ENCODE measurements around the gene IVNS1ABP. TPM values are rescaled to one million over a fixed set of nuclear protein-coding genes. Genes with fewer than 3 reads are reported as not detected.
A peak's percentile ranks its signal among the peaks of the same experiment; 100 is the strongest.

Gene IVNS1ABP
- total RNA-seq, 4 donors from 2014 or later: 50.5 to 174 (median 133) TPM

DNA sequence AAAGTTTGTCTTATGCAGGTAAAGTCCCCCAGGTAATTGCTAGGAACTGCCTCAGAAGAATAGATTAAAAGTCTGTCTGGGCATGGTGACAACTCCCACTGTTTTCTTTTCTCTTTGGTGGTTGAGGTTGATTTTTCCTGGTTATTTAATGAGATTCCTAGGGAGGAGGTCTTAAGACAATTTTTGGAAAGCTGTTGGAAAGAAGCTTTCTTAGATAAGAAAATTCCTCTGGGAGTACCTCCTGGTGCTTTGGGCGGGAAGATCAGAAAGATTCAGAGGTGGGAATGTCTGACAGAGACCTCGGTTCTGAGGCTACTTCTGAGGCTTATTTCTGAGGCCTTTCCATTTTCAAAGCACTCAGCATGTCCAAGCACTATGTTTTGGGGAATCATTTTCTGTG is 25.0 kb upstream of the IVNS1ABP start:
- in situ Hi-C loops (cut with MboI; ENCODE audit: low pct_ligation_motif_present in 1 of 4, low pct_unique_long_range_greater_than_20kb in 1 of 4, low sequenced_read_pairs in 3 of 4): no loop called here
- Histone ChIP-seq H3K36me3 (no peaks in the 10 kb centered on the region), H3K4me1 (peaks cover 0 to 11% (median 0%) of the 10 kb centered on the region in 4 donors), H3K4me3 (no peak overlapping the region), H3K27ac (no peak overlapping the region), H3K9me3 (no peaks in the 10 kb centered on the region), H3K27me3 (no peaks in the 10 kb centered on the region)
- intact Hi-C loops (cut with DNase I; ENCODE audit: low total_unique reads): no loop called here
- TF ChIP-seq POLR2A (IDR thresholded peaks at IDR 0.05): no peak
- WGBS, 2 donors (ENCODE audit: low coverage in 1 of 2): 80 to 95% methylated on average over 1 to 2 of the region's 2 CpGs
- no peak for DNase-seq

GRCh38 chr1:185341196-185341781 is 24.2 kb upstream of the IVNS1ABP start:
- H3K4me1 ChIP-seq: peaks cover 0 to 11% (median 0%) of the 10 kb centered on the region in 4 donors
- H3K36me3 ChIP-seq: no peaks in the 10 kb centered on the region
- H3K4me3 ChIP-seq: no peak overlapping the region
- no peak for TF ChIP-seq POLR2A (IDR thresholded peaks at IDR 0.05)
- TF ChIP-seq, protein P1, sequence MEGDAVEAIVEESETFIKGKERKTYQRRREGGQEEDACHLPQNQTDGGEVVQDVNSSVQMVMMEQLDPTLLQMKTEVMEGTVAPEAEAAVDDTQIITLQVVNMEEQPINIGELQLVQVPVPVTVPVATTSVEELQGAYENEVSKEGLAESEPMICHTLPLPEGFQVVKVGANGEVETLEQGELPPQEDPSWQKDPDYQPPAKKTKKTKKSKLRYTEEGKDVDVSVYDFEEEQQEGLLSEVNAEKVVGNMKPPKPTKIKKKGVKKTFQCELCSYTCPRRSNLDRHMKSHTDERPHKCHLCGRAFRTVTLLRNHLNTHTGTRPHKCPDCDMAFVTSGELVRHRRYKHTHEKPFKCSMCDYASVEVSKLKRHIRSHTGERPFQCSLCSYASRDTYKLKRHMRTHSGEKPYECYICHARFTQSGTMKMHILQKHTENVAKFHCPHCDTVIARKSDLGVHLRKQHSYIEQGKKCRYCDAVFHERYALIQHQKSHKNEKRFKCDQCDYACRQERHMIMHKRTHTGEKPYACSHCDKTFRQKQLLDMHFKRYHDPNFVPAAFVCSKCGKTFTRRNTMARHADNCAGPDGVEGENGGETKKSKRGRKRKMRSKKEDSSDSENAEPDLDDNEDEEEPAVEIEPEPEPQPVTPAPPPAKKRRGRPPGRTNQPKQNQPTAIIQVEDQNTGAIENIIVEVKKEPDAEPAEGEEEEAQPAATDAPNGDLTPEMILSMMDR (IDR thresholded peaks at IDR 0.05): no peak
- no peak for TF ChIP-seq EP300 (IDR thresholded peaks at IDR 0.05; ENCODE audit: low read depth)
- no peak for TF ChIP-seq POLR2AphosphoS5 (IDR thresholded peaks at IDR 0.05)
- H3K27ac ChIP-seq: no peak overlapping the region
- intact Hi-C loops (cut with DNase I; ENCODE audit: low total_unique reads) (no loop called here), in situ Hi-C loops (cut with MboI; ENCODE audit: low pct_ligation_motif_present in 1 of 4, low pct_unique_long_range_greater_than_20kb in 1 of 4, low sequenced_read_pairs in 3 of 4) (no loop called here)
- H3K27me3 ChIP-seq: no peaks in the 10 kb centered on the region
- H3K9me3 ChIP-seq: no peaks in the 10 kb centered on the region
- no peak for DNase-seq

DNA sequence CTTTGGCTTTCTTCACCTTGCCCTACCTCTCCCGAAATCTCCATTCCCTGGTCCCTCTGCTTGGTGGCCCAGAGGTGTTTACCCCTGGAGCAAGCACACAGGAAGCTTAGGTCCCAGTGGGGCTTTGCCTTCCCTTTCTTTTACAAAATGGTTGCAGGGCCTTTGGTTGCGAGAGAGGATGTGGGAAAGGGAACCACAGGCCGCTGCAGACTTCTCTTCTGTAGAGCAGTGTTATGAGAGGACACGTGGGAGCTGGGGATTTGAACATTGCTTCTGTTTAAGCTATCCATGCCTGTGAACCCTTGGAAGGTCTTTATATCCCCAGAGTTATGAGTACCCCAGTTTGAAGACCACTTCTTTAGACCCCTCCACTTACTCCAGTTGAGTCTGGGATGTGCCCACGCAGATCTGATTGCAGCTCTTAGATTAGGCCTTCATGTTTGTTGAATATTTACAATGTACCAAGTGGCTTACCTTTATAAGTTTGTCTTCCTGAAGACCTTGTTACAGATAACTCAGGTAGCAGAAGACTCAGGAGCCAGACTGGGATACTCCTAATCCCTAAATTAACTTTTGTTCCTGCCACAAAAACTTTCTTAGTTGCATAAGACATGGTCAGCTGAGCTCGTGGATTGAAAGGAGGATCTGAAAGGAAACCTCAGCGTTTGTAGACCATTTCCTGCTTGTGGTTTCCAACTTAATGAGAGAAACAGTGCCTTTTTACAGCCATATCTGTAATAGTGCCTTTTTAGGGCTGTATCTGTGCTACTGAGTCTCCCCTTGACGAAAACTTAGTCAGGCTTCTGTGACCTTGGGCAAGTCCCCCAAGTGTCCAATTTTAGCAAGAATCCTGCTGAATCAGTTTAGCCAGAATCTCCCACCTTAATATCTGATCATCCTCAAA is 21.9 kb upstream of the IVNS1ABP start:
- 66 to 75% methylated on average over 2 to 8 of the region's 8 CpGs for WGBS, 2 donors (ENCODE audit: low coverage in 1 of 2)
- Histone ChIP-seq H3K4me1 (peaks cover 0 to 11% (median 0%) of the 10 kb centered on the region in 4 donors), H3K36me3 (no peaks in the 10 kb centered on the region), H3K27me3 (no peaks in the 10 kb centered on the region), H3K27ac (peak overlapping the region; percentile 12 to 52 (median 36)), H3K4me3 (no peak overlapping the region), H3K9me3 (no peaks in the 10 kb centered on the region)
- TF ChIP-seq POLR2A (IDR thresholded peaks at IDR 0.05) (no peak), POLR2AphosphoS5 (IDR thresholded peaks at IDR 0.05) (no peak), EP300 (IDR thresholded peaks at IDR 0.05; ENCODE audit: low read depth) (no peak)
- TF ChIP-seq, protein P1 (IDR thresholded peaks at IDR 0.05): no peak
- intact Hi-C loops (cut with DNase I; ENCODE audit: low total_unique reads): no loop called here
- in situ Hi-C loops (cut with MboI; ENCODE audit: low pct_ligation_motif_present in 1 of 4, low pct_unique_long_range_greater_than_20kb in 1 of 4, low sequenced_read_pairs in 3 of 4): no loop called here
- DNase-seq: peak; percentile 62

DNA sequence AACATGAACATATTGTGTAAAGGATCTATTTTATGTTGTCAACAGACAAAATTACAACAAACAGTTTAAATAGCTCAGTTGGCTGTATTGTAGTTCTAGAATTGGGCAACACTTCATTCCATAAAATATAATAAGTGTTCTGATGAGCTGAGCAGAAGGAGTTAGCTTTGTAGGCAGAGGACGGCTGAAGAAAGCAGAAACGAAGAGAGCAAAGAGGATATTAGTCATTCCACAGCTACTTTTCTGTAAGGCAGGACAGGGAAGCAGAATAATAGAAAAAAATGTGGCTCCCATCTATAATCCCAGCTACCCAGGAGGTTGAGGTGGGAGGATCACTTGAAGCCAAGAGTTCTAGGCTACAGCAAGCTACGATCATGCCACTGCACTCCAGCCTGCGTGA is 20.2 kb upstream of the IVNS1ABP start:
- intact Hi-C loops (cut with DNase I; ENCODE audit: low total_unique reads) (no loop called here), in situ Hi-C loops (cut with MboI; ENCODE audit: low pct_ligation_motif_present in 1 of 4, low pct_unique_long_range_greater_than_20kb in 1 of 4, low sequenced_read_pairs in 3 of 4) (no loop called here)
- Histone ChIP-seq H3K4me3 (no peak overlapping the region), H3K27me3 (no peaks in the 10 kb centered on the region), H3K36me3 (no peaks in the 10 kb centered on the region), H3K4me1 (peaks cover 0 to 11% (median 0%) of the 10 kb centered on the region in 4 donors), H3K9me3 (no peaks in the 10 kb centered on the region), H3K27ac (no peak overlapping the region)
- WGBS, 2 donors (ENCODE audit: low coverage in 1 of 2): 81 to 85% methylated on average over 4 of the region's 4 CpGs
- TF ChIP-seq, protein P1 (IDR thresholded peaks at IDR 0.05): no peak
- TF ChIP-seq POLR2AphosphoS5 (IDR thresholded peaks at IDR 0.05) (no peak), POLR2A (IDR thresholded peaks at IDR 0.05) (no peak), EP300 (IDR thresholded peaks at IDR 0.05; ENCODE audit: low read depth) (no peak)
- DNase-seq: no peak
